GM19240 (cell line): ENCODE measurements around the gene TMEM260.
"Not testable (repeated sequence)": the region's sequence is repeated elsewhere in the genome, so short reads cannot be mapped to it uniquely, and the experiment has no call there.

Source experiments
- DNase-seq: peaks from one replicate; pipeline ENCODE4 v3.0.0; 2011; ENCODE audit warnings: low spot score; ENCODE audit not compliant: insufficient read length

The TMEM260 gene

DNA sequence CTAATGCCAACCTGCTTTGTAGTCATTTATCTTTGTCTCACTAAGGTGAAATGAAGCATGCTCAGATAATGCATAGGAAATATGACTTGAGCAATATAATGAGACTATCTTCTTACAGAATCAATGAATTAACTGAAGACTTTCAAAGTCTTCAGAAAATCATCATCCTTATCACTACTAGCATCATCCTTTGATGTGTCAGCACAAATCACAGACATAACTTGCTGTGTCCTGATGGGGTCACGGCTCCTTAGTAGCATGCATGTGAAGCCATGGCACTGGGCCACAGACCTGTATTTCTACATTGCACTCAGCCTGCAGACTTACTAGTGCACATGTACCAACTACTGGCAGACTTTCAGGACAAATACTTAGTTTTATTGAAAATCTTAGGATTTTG lies 18.9 kb downstream of the TMEM260 start:
- no peak for DNase-seq

DNA sequence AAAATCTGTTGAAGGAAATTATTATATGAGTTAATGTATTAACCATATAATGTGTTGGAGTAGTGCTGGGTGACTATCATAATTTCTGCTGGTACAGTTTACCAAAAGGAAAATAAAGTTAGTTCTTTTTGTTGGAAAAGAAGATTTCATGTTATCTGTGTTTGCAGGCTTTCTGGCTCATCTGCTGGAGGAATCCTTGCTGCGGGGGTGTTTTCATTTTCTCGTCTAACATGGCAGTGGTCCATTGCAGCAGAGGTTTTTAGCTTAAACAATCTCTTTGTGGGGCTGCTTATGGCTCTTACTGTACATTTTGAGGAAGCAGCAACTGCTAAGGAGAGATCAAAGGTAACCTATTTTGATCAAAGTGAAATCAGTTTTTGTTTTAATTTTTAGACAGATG lies 24.1 kb downstream of the TMEM260 start:
- DNase-seq: no peak

DNA sequence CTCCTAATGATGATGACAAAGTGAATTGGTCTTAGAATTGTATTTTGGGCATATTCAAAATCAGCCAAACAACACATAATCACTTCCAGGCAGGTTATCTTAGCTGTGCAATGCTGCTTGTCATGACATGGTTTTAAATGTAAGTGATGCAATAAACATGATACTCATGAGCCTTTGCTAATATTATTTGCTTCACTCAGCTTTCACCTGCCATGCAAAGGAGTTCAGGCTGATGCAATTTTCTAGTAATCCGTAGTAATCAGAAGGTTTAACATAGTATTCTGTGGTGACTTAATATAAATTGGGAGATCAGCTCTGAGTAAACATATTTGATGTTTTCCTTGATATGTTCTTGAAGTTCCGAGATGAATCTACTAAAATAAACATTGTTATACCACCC lies 29.1 kb downstream of the TMEM260 start:
- DNase-seq: no peak

DNA sequence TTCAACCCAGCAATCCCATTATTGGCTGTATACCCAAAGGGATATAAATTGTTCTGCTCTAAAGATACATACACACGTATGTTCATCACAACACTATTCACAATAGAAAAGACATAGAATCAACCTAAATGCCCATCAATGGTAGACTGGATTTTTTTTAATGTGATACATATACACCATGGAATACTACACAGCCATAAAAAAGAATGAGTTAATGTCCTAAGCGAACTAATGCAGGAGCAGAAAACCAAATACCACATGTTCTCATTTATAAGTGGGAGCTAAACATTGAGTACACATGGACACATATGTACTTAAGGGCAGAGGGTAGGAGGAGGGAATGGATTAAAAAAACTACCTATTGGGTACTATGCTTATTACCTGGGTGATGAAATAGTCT lies 32.1 kb downstream of the TMEM260 start:
- not testable (repeated sequence) for DNase-seq

DNA sequence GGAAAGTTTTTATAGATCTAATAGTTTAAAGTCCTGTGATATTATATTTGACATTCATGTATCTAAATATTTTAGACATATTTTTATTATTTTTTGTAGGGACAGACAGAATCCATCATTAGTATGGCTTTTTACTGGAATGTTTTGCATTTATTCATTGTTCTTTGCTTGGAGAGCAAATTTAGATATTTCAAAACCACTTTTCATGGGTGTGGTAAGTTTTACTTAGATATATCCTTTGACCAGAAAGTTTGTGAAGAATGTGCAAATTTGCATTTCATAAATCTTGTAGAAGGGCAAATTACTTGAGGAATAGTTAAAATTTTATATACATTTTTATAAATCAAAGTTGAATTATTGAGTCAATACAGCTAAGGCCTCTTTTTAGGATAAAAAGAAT lies 37.5 kb downstream of the TMEM260 start:
- no peak for DNase-seq

DNA sequence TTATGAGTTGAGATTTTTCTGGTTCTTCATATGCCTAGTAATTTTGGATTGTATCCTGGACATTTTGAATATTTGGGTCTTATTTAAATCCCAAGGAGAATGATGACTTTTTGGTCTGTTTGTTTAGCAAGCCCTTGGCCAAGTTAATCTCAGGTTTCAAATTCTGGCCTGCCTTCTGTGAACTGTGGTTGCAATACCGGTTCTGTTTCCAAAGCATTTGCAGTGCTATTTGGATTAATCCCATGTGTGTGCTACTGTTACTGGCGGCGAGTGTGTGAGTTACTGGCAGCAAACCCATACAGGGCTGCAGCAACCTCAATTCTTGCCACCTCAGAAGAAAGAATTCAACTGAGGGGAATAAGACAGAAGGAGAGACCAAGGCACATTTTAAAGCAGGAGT lies 51.1 kb downstream of the TMEM260 start:
- DNase-seq: no peak

DNA sequence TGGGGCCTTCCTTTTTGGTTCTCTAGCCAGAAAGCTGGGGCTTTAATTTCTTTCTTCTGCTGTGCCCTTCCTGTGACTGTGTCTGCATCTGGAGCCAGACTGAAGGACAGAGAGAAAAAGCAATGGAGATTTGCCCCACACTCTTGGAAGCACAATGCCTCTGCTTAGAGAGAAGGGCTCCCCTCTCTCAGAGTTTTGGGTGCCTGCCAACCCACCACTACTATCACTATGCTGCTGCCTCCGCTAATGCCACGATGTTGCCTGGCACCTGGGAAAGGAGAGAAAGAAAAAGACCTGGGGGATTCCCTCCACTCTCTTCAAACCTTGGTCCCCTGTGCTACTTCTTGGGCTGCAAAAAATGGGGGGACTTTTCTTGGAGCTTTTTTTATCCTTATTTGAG lies 52.6 kb downstream of the TMEM260 start:
- no peak for DNase-seq

DNA sequence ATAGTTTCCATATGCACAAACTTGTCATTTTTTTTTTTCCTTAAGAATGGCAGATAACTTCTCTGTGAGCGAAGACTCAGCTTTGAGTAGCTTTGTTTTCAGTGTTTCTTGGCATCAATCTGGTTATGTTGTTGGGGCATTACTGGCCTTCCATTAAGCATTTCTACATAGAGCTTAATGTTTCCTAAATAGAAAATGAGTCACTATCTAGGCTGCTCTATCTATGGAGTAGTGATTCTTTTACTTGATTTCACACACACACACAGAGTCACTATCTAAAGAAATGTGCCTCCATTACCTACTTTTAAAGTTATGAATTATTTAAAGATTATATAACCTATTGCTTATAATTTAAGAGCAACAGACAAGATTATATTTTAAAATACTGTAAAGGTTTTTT lies 53.9 kb downstream of the TMEM260 start:
- no peak for DNase-seq

DNA sequence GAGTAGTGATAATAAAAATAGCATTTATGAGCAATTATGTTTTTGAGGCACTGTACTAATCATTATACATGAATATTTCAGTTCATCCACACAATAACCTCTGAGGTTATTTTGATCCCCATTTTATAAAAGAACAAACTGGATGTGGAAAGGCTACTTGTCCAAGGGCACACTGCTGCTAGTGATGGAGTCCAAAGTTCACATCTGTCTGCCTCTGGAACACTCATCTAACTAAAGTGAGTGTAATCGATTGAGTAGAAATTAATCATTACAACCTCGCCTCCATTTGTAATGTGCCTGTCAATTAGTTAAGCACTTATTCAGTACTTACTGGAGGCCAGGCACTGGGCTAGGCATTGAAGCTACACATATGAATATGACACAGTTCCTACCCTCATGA lies 55.4 kb downstream of the TMEM260 start:
- DNase-seq: no peak

DNA sequence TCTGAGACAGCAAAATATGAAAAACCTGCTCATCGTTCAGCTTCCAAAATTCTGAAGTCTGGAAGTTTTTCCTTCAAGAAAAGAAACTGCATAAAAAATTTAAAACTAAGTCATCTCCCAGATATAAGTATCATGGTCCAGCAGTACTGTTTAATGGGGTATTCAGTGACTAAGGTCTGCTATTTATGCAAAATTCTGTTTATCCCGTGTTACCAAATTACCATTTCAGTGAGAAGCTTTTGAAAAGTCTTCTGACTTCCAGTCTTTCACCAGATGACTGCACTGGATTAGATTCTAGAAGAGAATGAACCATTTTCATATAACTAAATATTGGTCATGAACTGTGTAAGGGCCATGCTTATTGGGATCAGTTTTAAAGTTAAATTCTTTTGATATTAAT lies 67.9 kb downstream of the TMEM260 start:
- no peak for DNase-seq

DNA sequence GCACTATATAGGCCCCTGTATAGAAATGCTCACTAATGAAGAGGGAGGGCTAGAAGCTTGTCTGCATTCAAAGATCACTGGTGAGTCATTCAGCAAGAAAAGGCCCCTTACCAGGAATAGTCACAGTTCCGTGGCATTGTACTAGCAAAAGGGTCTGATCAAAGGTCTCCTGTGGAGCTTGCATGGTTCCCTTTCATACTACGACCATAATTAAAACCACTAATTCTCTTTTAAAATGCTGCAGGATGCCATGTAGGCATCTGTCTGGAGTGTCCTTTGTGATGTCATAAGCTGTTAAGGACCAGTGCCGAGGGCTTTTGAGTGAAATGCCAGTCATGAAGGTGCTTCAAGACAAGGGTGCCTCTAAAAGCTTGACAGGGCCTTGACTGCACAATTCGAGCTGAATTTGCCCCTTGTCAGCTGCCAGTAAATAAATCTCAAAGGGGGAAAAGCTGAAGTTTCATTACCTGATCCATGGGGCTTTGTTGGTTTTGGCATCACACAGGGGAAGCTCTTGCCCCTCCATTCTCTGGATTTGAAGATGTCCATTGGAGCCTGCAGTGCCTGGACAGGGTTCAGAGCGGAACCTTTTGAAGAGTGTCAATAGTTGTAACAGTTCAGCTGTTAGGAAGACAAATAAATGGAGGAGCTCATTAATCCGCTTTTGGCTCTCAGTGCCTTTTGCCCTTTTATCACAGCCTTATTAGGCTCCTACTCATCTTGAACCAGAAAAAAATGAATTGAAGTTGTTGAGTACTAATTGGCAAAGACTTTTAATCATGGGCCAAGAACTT lies 69.1 kb downstream of the TMEM260 start:
- DNase-seq: no peak

DNA sequence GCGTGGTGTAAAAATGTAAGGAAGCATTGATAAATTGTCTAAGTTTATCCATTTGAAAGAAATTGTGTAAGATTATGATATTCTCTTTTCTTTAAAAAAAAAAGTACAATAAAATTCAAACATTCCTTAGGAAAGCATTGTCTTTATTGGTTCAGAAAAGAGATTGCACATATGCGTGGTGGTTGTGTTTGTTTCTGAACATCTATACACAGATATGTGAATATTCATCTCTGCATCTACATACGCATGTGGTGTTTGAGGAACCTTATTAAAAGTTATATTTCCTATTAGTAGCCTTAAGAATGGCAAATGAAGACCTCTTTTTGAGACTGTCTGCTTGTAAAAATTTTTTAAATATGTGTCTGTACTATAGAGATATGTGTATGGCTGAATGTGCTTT lies 69.8 kb downstream of the TMEM260 start:
- no peak for DNase-seq

DNA sequence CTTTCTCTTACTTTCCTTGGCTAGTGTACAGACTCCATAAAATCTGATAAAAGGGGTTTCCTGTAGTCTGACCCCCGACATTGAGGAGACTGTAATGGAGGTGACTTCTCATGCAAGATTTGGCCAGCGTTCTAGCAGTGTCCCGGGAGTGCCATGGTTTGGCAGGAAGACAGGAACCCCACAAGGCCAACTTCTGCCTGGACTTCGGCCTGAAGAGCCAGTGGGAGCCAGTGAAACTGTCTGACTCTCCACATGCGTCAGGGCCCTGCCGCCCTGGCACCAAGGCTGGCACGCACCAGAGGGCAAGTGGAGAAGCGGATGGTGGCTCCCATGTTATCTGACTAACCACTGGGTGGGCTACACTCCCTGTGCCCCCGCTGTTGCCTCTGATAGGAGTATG lies 70.5 kb downstream of the TMEM260 start:
- DNase-seq: no peak

DNA sequence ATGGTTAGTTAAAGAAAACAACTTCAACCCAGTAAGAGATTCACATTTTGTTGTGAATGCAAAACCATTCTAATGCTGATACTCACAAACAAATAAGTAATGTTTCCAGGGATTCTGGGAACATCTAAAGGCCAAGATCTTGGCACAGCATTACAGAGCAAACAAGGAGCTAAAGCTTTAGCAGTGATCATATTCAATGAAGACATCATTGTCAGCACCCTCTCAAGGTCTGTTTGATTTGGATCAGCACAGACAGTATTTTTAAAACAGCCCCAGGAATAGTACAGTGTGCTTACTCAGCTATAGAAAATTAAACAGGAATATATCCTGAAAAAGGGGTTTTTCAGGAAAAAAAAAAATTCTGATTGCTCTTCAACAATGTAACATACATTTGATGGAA lies 71.4 kb downstream of the TMEM260 start:
- DNase-seq: no peak

DNA sequence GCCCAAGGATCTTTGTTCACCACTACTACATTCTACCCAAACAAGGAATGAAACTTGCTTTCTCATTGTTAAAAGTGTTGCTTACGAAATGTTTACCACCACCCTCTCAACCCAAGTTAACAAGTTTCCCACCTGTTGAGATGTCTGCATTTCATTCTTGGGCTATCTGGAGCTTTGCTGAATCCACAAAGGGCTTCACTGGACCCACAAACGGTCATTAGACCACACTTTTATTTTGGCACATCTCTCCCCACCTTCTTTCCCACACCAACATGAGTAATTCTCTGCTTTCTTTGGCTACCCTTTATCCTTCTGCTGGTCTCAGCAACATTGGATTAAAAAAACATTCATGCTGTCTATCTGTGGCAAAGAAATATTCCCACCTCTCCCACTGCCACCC lies 78.0 kb downstream of the TMEM260 start:
- DNase-seq: no peak

DNA sequence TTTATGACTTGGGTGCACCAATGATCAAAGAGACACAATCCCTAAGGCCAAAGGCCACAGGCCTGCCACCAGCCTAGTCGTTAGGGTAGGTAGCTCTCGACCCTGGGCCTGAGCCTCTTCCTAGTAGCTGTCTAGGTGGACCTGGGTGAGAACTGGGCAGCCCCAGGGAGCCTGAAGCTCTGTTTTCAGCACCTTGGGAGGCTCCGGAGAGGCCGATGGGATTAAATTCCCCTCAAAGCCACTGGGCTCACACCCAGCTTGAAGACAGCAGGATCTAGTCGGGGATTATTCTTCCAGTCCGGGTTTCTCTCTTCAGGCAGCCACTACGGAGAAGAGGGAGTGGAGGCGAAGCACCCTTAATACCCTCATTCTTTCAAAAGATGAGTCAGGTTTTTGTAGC lies 79.8 kb downstream of the TMEM260 start:
- no peak for DNase-seq

DNA sequence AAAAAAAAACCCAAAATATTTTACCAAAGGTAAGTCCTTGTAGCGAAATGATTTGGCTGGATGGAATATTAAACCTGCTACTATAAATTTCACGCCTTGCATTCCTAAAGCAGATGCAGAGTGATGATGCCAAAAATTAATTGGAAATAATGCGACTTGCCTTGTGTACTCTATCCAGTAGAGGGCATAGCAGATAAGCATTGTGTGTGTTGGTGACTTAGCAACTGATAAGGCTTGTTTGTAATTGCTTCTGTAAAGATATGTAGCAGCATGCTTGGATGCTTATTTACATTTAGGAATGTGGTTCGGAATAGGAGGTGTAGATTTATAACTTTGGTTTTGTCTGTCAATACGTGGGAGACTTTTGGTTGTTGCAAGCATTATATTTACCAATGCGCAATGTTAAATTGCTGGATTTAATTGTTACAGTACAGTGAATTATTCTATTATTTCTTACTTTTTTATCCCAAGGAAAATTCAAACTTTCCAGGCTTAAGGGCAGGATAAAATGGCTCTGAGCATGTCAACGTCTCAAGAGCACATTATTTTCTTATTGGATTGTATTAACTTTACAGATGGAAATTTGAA lies 80.5 kb downstream of the TMEM260 start:
- no peak for DNase-seq

DNA sequence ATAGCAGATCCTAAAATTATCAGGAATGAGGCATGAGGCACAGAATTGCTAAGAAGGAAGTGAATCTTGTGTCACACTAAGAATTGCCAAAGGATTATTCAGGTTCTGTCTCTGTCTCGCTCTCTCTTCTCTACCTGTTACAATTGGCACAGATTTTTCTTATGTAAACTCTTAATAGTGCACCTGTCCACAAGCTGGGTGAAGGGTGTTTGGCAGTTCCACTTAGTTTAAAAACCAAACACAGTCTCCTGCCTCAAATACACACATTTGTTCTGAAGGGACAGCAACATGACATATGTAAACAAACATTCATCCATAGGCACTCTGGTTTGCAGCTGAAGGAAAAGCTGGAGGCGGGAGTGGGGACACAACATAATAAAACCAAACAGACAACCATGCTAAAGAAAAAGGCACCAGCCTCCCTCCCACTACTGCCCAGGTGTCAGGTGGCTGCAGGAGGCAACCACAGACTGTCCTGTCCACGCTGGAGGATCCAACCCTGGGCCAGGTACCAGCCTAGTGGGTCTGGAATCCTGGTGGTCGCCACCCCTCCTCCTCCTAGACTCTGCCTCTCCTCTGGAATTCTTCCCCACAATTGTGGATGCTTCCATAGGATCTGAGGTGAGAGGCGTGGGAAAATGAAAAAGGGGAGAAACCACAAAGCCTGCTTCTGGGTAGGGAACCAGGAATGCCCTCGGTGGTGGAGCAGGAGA lies 81.2 kb downstream of the TMEM260 start:
- no peak for DNase-seq

DNA sequence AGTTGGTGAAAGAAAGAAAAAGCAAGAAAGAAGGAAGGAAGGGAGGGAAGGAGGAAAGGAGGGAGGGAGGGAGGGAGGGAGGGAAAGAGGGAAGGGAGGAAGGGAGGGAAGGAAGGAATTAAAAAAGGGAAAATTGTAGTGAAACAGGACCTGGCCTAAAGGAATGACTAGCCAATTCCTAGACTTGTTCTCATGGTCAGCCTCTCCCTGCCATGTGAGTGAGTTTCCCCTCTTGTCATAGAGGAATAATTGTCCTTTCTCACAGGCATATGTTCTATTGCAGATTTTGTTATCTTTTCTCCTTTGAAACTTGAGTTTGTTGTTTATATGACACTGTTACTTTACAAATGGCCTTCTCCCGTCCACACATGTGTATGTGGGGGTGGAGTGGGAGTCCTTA lies 81.9 kb downstream of the TMEM260 start:
- no peak for DNase-seq

DNA sequence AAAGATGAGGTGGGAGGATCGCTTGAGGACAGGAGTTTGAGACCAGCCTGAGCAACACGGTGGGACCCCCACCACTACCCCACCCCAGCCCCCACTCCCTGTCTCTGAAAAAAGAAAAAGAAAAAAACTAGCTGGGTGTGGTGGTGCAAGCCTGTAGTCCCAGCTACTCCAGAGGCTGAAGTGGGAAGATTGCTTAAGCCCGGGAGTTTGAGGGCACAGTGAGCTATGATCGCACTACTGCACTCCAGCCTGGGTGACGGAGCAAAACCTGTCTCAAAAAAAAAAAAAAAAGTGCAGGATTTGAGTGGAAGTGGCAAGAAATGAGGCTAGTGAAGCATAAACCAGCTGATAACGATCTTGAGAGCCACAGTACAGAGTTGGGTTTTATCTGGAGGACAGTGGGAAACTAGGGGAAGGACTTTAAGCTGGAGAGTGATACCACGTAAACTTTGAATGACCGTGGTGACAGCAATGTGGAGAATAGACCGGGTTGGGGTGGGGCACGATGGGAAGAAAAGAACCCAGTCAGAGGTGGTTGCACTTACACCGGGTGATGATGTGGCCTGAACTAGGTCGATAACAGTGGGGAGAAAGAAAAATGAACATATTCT lies 85.3 kb downstream of the TMEM260 start:
- no peak for DNase-seq

DNA sequence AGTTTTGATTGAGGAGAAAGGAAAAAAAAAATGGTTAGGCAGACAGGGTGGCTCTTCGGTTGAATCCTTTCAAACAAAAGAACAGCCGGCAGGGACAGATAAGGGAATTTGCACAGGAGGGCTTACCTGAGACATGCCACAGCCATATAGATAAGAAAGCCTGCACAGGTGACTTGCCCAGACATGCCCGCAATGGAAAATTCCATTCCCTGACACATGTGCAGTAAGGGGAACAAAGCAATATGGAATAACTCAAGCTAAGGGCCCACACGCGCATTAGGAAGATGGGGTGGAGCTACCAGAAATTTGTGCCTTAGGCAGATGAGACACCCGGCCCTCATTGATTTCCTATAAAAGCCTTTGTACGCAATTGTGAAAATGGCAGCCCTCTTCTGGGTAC lies 86.7 kb downstream of the TMEM260 start:
- no peak for DNase-seq

DNA sequence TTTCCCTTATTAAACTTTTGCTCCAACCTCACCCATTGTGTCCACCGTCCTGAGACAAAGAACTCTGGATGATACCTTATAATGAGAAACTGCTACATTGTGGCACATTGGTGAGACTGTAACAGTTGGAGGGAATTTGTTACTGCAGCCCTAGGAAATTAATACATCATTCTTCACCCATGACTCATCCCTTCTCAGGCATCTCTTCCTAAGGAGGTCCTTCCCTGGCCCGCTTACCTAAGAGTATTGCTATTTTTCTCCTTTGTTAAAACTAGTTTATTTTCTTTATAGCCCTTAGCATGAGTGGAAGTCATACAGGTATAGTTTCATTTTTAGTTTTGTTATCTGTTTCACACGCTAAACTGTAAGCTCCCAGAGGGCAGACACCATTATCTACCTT lies 87.1 kb downstream of the TMEM260 start:
- DNase-seq: no peak
